ENCODE measurements around the gene SLC66A2. TPM values are rescaled to one million over a fixed set of nuclear protein-coding genes. Genes with fewer than 3 reads are reported as not detected.

SLC66A2 gene
- total and polyA plus RNA-seq, 10 of the 15 experiments (the other 5 are each of a cell fraction or from before 2014, with no cell fraction given): 0.69 to 42.5 (median 14.8) TPM

DNA sequence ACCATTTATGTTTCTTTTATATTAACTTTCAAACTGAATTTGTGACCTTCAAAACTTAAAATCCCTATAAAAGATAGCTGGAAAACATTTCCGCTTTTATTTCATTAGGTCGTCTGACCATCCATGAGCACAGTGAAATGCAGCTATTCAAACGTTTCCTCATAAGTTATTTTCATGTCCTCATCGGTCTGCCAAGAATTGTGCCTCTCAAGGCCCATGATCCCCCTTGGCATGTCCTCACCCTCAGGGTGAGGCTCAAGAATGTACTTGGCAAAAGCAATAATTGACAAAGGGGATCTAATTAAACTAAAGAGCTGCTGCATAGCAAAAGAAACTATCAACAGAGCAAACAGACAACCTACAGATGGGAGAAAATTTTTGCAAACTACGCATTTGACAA, 12.4 kb downstream of the SLC66A2 start:
- DNase-seq (ENCODE audit: low read depth, low spot score) (no peak), FAIRE-seq (no peak), ATAC-seq (no peak)
- no peak overlapping the region for H3K4me3 ChIP-seq
- no peaks in the 10 kb centered on the region for H3K27me3 ChIP-seq (replicated peaks in 1 of 2; ENCODE audit: control insufficient read depth in 2 of 2, insufficient read depth in 2 of 2, low read length in 1 of 2)
- 98% methylated on average over 5 of the region's 5 CpGs for WGBS (ENCODE audit: insufficient coverage, insufficient replicate concordance, low lambda C conversion rate, missing lambda C conversion rate)
- H3K79me2 ChIP-seq (ENCODE audit: control insufficient read depth, insufficient read depth, low read length): no peaks in the 10 kb centered on the region; the same call in none of the 2 replicates
- no peak overlapping the region for H3K9ac ChIP-seq (ENCODE audit: control insufficient read depth, insufficient read depth, low read length)
- peaks cover 3% of the 10 kb centered on the region; the same call in 1 of the 3 replicates for H3K9me3 ChIP-seq (replicated peaks; ENCODE audit: control insufficient read depth, insufficient read depth, low read length)
- in situ Hi-C loops (cut with MboI) (no loop called here), intact Hi-C loops (cut with micrococcal nuclease; ENCODE audit: unreplicated experiment) (no loop called here)
- H3K27ac ChIP-seq (ENCODE audit: control insufficient read depth, insufficient read depth): no peak overlapping the region
- TF ChIP-seq, protein P1, sequence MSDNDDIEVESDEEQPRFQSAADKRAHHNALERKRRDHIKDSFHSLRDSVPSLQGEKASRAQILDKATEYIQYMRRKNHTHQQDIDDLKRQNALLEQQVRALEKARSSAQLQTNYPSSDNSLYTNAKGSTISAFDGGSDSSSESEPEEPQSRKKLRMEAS (IDR thresholded peaks at IDR 0.05; ENCODE audit: low read depth, low read length): no peak
- TF ChIP-seq, protein P2, sequence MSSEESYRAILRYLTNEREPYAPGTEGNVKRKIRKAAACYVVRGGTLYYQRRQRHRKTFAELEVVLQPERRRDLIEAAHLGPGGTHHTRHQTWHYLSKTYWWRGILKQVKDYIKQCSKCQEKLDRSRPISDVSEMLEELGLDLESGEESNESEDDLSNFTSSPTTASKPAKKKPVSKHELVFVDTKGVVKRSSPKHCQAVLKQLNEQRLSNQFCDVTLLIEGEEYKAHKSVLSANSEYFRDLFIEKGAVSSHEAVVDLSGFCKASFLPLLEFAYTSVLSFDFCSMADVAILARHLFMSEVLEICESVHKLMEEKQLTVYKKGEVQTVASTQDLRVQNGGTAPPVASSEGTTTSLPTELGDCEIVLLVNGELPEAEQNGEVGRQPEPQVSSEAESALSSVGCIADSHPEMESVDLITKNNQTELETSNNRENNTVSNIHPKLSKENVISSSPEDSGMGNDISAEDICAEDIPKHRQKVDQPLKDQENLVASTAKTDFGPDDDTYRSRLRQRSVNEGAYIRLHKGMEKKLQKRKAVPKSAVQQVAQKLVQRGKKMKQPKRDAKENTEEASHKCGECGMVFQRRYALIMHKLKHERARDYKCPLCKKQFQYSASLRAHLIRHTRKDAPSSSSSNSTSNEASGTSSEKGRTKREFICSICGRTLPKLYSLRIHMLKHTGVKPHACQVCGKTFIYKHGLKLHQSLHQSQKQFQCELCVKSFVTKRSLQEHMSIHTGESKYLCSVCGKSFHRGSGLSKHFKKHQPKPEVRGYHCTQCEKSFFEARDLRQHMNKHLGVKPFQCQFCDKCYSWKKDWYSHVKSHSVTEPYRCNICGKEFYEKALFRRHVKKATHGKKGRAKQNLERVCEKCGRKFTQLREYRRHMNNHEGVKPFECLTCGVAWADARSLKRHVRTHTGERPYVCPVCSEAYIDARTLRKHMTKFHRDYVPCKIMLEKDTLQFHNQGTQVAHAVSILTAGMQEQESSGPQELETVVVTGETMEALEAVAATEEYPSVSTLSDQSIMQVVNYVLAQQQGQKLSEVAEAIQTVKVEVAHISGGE (CRISPR knock-in tag; IDR thresholded peaks at IDR 0.05): no peak
- TF ChIP-seq, protein P3, sequence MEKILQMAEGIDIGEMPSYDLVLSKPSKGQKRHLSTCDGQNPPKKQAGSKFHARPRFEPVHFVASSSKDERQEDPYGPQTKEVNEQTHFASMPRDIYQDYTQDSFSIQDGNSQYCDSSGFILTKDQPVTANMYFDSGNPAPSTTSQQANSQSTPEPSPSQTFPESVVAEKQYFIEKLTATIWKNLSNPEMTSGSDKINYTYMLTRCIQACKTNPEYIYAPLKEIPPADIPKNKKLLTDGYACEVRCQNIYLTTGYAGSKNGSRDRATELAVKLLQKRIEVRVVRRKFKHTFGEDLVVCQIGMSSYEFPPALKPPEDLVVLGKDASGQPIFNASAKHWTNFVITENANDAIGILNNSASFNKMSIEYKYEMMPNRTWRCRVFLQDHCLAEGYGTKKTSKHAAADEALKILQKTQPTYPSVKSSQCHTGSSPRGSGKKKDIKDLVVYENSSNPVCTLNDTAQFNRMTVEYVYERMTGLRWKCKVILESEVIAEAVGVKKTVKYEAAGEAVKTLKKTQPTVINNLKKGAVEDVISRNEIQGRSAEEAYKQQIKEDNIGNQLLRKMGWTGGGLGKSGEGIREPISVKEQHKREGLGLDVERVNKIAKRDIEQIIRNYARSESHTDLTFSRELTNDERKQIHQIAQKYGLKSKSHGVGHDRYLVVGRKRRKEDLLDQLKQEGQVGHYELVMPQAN (conservative IDR thresholded peaks at IDR 0.05): no peak
- TF ChIP-seq ZNF622 (IDR thresholded peaks at IDR 0.05): no peak
- ChIA-PET SMC1A (ENCODE audit: uncharacterized antibody, unreplicated experiment) (interaction anchor here (1.1 kb wide), 1 partner anchor 24 kb away, joined by 3 read pairs; no protein-coding TSS in a partner anchor), POLR2A (interaction anchor here (0.9 kb wide), 1 partner anchor 46 kb away, joined by 3 read pairs; no protein-coding TSS in a partner anchor), CTCF (no interaction called here), RAD21 (ENCODE audit: unreplicated experiment) (interaction anchor here (0.6 kb wide), 1 partner anchor 118 kb away, joined by 3 read pairs; no protein-coding TSS in a partner anchor)
- no peak overlapping the region for H3K4me2 ChIP-seq (ENCODE audit: control insufficient read depth, insufficient read depth)
- no TSS peak for BruUV-seq (replicated peaks)
- no peaks in the 10 kb centered on the region for H4K20me1 ChIP-seq (ENCODE audit: control insufficient read depth, insufficient read depth)
- peaks cover 14 to 16% of the 10 kb centered on the region in 2 experiments for H3K36me3 ChIP-seq (ENCODE audit: control insufficient read depth in 2 of 2, insufficient read depth in 2 of 2, low read length in 1 of 2)
- peaks cover 5% of the 10 kb centered on the region; the same call in 1 of the 2 replicates for H3K4me1 ChIP-seq (ENCODE audit: control insufficient read depth, insufficient read depth, low read length)
- no peak overlapping the region for H2AFZ ChIP-seq (ENCODE audit: control insufficient read depth, low read depth, low read length)

All from GM12878 (cell line).